Body of pancreas (tissue), 4 donors: Measurements from ENCODE around the gene FAM83E.

Experiments used
- CTCF ChIP-seq, 7 experiments: fragments of 450-650 bp in 4 of 7; fragments of 200-600 bp in 3 of 7; sonication (generic) in 3 of 7; IDR thresholded peaks; one replicate each; pipeline ENCODE4 v1.5.1; 2016 to 2019; ENCODE audit warnings: antibody characterized with exemption in 7 of 7
- POLR2A ChIP-seq, 3 donors: fragments of 450-650 bp; IDR thresholded peaks; one replicate each; pipeline ENCODE4 v1.6.1; 2016; ENCODE audit warnings: antibody characterized with exemption in 3 of 3, mild to moderate bottlenecking in 2 of 3

DNA sequence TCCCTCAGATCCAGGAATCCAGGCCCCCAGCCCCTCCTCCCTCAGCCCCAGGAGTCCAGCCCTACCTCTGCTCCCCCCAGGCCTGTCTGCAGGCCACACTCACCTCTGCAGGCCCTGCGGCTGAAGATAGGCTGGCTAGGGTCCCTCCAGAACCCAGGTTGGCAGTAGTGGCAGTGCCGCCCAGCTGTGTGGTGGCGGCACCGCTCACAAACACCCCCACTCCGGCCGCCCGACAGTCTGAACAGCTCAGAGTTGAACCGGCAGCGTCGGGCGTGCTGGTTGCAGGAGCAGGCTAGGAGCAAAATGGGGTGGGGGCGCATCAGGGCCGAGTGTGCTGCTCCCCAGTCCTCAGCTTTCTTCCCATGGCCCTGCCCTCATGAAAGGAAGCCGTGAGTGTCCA, 49.6 kb upstream of the FAM83E start:
- no peak for TF ChIP-seq CTCF (IDR thresholded peaks at IDR 0.05)
- no peak for TF ChIP-seq POLR2A (IDR thresholded peaks at IDR 0.05)
